Effector memory CD8-positive, alpha-beta T cell (primary cell): ENCODE measurements around the gene NIFK.
"Not testable (repeated sequence)": the region's sequence is repeated elsewhere in the genome, so short reads cannot be mapped to it uniquely, and the experiment has no call there.

Source experiments
- ATAC-seq: fragments of 150-1000 bp; cut with Tn5 transposase; replicated peaks from 2 replicates; pipeline ENCODE4 v1.10.0; 2021; ENCODE audit warnings: mild to moderate bottlenecking, moderate library complexity
- DNase-seq, 3 experiments: peaks; one replicate each; pipeline ENCODE4 v3.0.0; 2021
- H3K27ac Mint-ChIP-seq, 2 donors: one replicate each; pipeline ENCODE4 v1.8.0; 2022; ENCODE audit warnings: mild to moderate bottlenecking in 2 of 2, mixed read lengths in 2 of 2, moderate library complexity in 2 of 2
- H3K27me3 Mint-ChIP-seq, 2 donors: one replicate each; pipeline ENCODE4 v1.8.0; 2022; ENCODE audit warnings: mixed read lengths in 2 of 2
- H3K36me3 Mint-ChIP-seq: one replicate; pipeline ENCODE4 v1.8.0; 2022; ENCODE audit warnings: mild to moderate bottlenecking, moderate library complexity, mixed read lengths; ENCODE audit not compliant: insufficient read depth
- H3K4me1 Mint-ChIP-seq, 2 donors: one replicate each; pipeline ENCODE4 v1.8.0; 2022; ENCODE audit warnings: low read depth in 2 of 2, mixed read lengths in 2 of 2
- H3K4me3 Mint-ChIP-seq, 2 donors: one replicate each; pipeline ENCODE4 v1.8.0; 2022; ENCODE audit warnings: mild to moderate bottlenecking in 2 of 2, mixed read lengths in 2 of 2, moderate library complexity in 2 of 2
- H3K9me3 Mint-ChIP-seq, 2 donors: one replicate each; pipeline ENCODE4 v1.8.0; 2022; ENCODE audit warnings: mixed read lengths in 2 of 2

Gene NIFK

DNA sequence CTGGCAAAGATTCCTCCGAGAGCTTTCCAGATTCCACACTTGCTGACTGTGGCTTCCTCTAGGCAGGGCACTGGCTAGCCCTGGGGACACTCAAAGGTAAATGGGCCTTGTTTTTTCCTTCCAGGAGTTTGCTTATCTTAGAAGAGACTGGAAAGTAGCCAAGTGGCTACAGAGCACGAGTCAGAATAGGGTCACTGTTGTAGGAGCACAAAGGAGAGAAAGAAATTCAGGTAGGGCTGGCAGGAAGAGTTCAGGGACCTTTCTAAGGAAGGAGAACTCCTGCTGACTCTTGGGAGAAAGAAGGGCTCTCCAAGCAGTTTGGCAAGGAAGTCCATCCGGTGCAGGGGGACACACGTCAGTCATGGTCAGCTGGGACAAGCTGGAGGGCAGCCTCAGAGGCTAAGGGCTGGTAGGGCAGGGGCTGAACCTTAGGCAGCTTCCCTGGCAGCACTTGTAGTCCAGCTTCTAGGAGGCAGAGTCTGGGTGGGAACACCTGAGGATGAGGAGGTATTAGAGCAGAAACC is 39.5 kb downstream of the NIFK start:
- Mint-ChIP-seq H3K36me3 (peaks cover 29% of the 10 kb centered on the region), H3K4me3 (no peak overlapping the region), H3K27me3 (no peaks in the 10 kb centered on the region), H3K27ac (peak overlapping the region; percentile 98 to 99), H3K4me1 (peaks cover 34 to 37% of the 10 kb centered on the region in 2 donors), H3K9me3 (no peaks in the 10 kb centered on the region)
- DNase-seq (no peak), ATAC-seq (no peak)

DNA sequence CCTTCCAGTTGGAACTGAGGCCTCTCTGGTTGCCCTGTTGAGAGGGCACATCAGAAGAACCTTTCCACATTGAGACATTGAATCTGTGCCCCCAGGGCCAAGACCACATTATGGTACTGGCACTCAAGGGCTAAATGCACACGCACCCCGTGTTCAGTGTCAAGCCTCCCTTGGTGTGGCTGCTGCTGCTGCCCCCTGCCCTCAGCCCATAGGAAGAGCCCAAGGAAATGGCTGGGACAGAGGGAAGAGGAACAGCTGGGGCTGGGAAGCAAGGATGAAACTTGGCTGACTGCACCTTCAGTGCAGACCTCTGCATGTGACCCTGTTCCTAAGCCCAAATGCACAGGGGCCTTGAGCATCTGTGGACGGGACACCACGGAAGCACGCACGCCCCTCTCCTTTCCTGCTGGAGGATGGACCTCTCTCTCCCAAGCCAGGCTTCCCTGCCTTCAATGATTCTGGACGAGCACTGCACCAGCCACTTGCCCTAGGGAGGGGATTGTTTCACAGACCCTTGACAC is 40.2 kb downstream of the NIFK start:
- Mint-ChIP-seq H3K27ac (peak overlapping the region; percentile 81), H3K9me3 (no peaks in the 10 kb centered on the region), H3K36me3 (peaks cover 29% of the 10 kb centered on the region), H3K27me3 (no peaks in the 10 kb centered on the region), H3K4me1 (peaks cover 31 to 32% of the 10 kb centered on the region in 2 donors), H3K4me3 (no peak overlapping the region)
- ATAC-seq = no peak
- no peak for DNase-seq

DNA sequence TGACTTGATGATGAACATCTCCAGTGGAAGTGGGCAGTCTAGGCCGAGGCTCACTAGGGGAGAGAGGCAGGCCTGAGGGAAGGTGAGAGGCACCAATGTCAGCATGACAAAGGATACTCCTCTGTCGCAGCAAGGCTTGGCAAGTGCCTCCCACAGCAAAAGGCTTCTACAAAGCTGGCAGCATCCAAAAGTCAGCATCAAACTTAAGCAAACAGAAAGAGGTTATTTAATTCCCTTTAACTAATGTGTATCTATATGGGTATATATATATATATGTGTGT is 41.6 kb downstream of the NIFK start:
- Mint-ChIP-seq H3K4me1 (peaks cover 19% of the 10 kb centered on the region in 2 donors), H3K27ac (peak overlapping the region; percentile 81), H3K27me3 (no peaks in the 10 kb centered on the region), H3K9me3 (no peaks in the 10 kb centered on the region), H3K36me3 (peaks cover 18% of the 10 kb centered on the region), H3K4me3 (no peak overlapping the region)
- ATAC-seq (no peak), DNase-seq (no peak)

DNA sequence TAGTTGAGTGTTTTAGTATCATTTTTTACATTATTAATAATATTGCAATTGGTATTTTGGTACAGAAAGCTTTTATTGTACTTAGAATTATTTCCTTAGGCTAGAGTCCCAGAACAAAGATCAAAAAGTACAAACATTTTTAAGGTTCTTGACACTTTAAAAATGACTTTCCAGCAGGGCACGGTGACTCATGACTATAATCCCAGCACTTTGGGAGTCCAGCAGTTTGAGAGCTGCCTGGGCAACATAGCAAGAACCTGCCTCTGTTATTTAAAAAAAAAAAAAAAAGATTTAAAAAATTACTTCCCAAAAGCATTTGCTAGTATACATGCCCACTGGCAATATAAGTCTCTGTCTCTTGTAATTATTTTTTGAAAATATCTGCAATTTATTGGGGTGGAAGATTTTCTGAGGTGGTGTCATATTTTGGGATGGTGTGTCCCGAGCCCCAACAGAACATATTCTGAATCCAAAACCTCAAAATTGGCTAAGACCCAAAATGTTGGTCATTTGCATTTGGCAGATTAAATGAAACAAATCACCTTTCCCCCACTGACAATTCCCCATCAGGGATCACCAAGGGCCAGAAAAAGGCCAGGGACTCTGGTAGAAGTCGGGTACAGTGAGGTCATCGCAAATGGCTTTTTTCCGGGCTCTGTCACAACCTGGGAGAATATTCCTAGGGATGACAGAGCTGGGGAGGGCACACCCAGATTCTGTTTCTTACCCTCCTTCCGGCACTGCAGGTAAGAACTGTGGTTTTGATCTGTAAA is 42.1 kb downstream of the NIFK start:
- ATAC-seq = no peak

DNA sequence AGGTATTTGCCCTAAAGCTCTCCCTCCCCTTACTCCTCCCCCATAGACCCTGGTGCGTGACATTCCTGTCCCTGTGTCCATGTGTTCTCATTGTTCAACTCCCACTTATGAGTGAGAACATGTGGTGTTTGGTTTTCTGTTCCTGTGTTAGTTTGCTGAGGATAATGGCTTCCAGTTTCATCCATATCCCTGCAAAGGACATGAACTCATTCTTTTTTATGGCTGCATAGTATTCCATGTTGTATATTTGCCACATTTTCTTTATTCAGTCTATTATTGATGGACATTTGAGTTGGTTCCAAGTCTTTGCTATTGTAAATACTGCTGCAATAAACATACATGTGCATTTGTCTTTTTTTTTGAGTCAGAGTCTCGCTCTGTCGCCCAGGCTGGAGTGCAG is 46.1 kb downstream of the NIFK start:
- not testable (repeated sequence) for H3K27me3 Mint-ChIP-seq, H3K36me3 Mint-ChIP-seq

More for the DNA sequence above, 42.1 kb downstream of the NIFK start:
- Mint-ChIP-seq H3K36me3 (peaks cover 13% of the 10 kb centered on the region), H3K27ac (peak overlapping the region; percentile 81), H3K27me3 (no peaks in the 10 kb centered on the region), H3K4me1 (peaks cover 14% of the 10 kb centered on the region in 2 donors), H3K4me3 (no peak overlapping the region), H3K9me3 (no peaks in the 10 kb centered on the region)
- DNase-seq = no peak

DNA sequence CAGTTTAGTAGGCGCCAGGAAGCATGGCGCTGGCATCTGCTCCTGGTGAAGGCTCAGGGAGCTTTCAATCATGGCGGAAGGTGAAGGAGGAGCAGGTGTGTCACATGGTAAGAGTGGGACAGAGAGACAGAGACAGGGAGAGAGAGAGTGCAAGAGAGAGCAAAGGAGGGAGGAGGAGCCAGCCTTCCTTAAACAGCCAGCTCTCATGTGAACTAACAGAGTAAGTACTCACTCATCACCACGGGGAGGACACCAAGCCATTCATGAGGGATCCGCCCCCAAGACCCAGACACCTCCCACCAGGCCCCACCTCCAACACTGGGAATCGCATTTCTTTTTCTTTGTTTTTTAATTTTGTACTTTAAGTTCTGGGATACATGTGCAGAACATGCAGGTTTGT is 46.6 kb downstream of the NIFK start:
- Mint-ChIP-seq H3K27ac (peak overlapping the region in 1 of 2 donors; percentile 57), H3K4me3 (no peak overlapping the region), H3K27me3 (no peaks in the 10 kb centered on the region), H3K4me1 (no peaks in the 10 kb centered on the region), H3K36me3 (no peaks in the 10 kb centered on the region), H3K9me3 (no peaks in the 10 kb centered on the region)
- ATAC-seq = no peak
- no peak for DNase-seq

More for the DNA sequence above, 46.1 kb downstream of the NIFK start:
- H3K9me3 Mint-ChIP-seq, H3K27ac Mint-ChIP-seq, H3K4me3 Mint-ChIP-seq, H3K4me1 Mint-ChIP-seq, ATAC-seq, DNase-seq: not testable (repeated sequence)

DNA sequence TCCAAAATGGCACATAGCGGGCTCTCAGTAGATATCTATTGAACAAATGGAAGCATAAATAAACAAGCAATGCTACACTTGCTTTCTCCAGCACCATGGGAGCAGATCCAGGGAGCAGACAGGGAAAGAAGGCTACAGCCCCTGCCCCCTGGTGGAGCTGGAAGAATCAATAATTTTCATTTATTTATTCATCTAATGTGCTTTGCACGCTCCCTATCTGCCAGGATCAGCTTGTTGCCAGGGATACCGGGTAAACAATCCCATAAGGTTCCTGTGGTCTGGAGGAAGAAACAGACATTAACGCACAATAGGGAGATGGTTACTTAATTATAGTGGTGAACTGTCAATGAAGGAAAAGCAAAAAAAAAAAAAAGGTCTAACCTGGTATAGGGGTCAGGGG is 47.3 kb downstream of the NIFK start:
- Mint-ChIP-seq H3K27ac (peak overlapping the region; percentile 19 to 57), H3K4me3 (no peak overlapping the region), H3K36me3 (no peaks in the 10 kb centered on the region), H3K27me3 (no peaks in the 10 kb centered on the region), H3K4me1 (no peaks in the 10 kb centered on the region), H3K9me3 (peaks cover 0 to 2% of the 10 kb centered on the region in 2 donors)
- ATAC-seq (no peak), DNase-seq (no peak)

DNA sequence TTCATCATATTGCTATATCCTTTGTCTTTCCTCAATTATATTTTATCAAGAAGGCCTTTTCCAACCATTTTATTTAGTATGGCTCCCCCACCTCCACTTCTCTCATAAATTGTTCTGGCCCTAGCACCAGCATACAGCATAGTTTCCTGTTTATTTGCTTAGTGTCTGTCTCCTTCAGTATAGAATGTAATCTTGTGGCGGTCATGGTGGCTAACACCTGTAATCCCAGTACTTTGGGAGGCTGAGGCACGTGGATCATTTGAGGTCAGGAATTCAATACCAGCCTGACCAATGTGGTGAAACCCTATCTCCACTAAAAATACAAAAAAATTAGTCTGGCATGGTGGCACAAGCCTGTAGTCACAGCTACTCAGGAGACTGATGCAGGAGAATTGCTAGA is 47.9 kb downstream of the NIFK start:
- no peak for DNase-seq
- Mint-ChIP-seq H3K4me1 (no peaks in the 10 kb centered on the region), H3K27ac (peak overlapping the region; percentile 19 to 57), H3K27me3 (no peaks in the 10 kb centered on the region), H3K9me3 (peaks cover 2 to 8% of the 10 kb centered on the region in 2 donors), H3K36me3 (no peaks in the 10 kb centered on the region), H3K4me3 (no peak overlapping the region)
- ATAC-seq = peak; percentile 56

DNA sequence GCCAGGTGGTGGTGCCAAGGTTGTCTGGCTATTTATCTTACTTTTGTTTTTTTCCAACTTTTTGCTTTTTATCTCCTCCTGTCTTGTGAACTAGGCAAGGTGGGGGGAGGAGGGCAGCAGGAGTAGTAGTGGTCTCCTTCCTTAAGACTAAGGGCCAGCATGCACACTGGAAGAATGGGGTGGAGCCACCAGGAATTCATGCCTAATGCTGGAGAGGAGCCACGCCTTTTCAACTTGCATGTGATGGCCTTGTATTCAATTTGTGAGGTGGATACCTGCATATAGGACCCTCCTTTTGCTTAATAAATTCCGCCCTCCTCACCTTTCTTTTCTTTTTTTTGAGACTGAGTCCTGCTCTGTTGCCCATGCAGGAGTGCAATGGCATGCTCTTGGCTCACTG is 49.8 kb downstream of the NIFK start:
- Mint-ChIP-seq H3K27me3 (no peaks in the 10 kb centered on the region), H3K36me3 (no peaks in the 10 kb centered on the region), H3K27ac (no peak overlapping the region), H3K4me3 (no peak overlapping the region), H3K9me3 (peaks cover 2 to 17% of the 10 kb centered on the region in 2 donors), H3K4me1 (no peaks in the 10 kb centered on the region)
- ATAC-seq = no peak
- DNase-seq = no peak

DNA sequence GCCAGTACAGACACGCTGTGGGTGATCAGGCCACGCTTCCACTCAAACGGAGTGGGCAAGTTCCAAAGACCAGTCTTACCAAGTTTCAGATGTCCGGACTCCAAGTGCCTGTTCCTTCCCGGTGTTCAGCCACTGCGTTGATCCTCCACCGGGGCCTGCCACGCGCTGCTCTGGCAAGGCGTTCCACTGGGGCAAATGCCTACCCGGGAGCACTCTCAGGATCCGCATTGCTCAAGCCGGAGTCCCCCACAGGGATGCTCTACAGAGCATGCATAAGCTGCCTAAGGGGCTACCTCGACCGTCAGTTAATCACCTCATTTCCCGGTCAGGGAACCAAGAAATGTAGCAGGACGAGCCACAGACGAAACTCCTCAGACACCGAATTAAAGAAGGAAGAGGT is 50.5 kb downstream of the NIFK start:
- Mint-ChIP-seq H3K4me1 (no peaks in the 10 kb centered on the region), H3K4me3 (no peak overlapping the region), H3K36me3 (no peaks in the 10 kb centered on the region), H3K27ac (no peak overlapping the region), H3K27me3 (no peaks in the 10 kb centered on the region), H3K9me3 (peaks cover 2 to 17% of the 10 kb centered on the region in 2 donors)
- DNase-seq = no peak
- ATAC-seq = no peak

DNA sequence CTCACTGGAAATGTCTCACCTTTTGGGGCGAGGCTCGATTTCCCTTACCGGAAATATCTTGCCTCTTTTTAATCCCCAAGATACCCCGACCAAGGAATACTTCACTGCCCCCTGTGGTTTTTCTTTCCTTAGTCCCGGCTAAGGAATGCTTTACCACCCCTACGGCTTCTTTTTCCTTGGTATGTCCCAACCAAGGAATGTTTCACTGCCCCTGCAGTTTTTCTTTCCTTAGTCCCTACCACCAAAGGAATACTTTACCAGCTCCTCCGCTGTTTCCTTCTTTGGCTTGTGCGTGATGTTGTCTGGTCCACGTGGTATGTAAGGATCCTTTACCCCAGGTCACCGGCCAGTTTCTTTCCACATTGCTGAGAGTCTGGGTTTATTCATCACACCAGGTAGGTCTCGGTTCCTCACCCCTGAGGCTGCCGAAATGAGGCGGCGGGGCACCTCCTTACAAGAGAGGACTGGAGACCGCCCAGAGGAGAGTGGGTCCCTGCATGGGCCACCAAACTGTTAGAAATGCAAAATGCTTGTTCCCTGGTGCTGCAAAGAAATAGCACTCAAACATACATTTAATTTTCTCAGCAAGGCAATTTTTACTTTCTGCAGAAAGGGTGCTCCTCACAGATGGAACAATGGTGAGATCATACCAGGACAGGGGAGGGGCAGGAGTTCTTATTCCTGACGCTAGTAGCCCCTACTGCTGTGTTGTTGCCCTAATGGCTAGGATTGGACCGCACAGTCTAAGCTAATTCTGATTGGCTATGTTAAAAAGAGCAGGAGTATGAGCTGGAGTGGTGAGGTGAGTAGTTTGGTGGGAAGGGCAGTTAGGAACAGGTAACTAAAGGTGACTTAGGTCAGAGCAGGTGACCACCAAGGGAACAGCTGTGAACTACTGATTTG is 54.0 kb downstream of the NIFK start:
- ATAC-seq (no peak), DNase-seq (no peak)
- H3K36me3 Mint-ChIP-seq = no peaks in the 10 kb centered on the region
- no peaks in the 10 kb centered on the region for H3K27me3 Mint-ChIP-seq
- no peak overlapping the region for H3K4me3 Mint-ChIP-seq
- no peak overlapping the region for H3K27ac Mint-ChIP-seq
- H3K9me3 Mint-ChIP-seq = peaks cover 2 to 17% of the 10 kb centered on the region in 2 donors
- no peaks in the 10 kb centered on the region for H3K4me1 Mint-ChIP-seq

DNA sequence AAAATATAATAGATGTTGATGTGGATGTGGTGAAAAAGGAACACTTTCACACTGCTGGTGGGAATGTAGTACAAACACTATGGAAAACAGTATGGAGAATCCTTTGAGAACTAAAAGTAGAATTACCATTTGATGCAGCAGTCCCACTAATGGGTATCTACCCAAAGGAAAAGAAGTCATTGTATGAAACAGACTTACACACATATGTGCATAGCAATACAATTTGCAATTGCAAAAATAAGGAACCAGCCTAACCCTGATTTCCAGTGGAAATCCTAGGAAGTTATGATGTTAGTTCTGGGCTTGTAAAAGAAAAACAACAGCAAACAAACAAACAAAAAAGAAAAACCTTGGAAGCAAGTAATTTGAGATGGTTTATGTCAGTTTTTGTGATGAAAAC is 58.8 kb downstream of the NIFK start:
- Mint-ChIP-seq H3K36me3 (no peaks in the 10 kb centered on the region), H3K4me3 (no peak overlapping the region), H3K27ac (no peak overlapping the region), H3K27me3 (peaks cover 0 to 6% of the 10 kb centered on the region in 2 donors), H3K4me1 (no peaks in the 10 kb centered on the region), H3K9me3 (peaks cover 2 to 16% of the 10 kb centered on the region in 2 donors)
- ATAC-seq (no peak), DNase-seq (no peak)
